HG02571 (cell line): ENCODE measurements around the gene NOS1AP.

Source experiments
- ATAC-seq: cut with Tn5 transposase; IDR thresholded peaks from one replicate; pipeline ENCODE4 v1.9.1; 2021; ENCODE audit warnings: mild to moderate bottlenecking, moderate library complexity; ENCODE audit not compliant: unreplicated experiment

Gene NOS1AP

GRCh38 chr1:162087574-162087973 lies 18.1 kb downstream of the NOS1AP start:
- no peak for ATAC-seq

DNA sequence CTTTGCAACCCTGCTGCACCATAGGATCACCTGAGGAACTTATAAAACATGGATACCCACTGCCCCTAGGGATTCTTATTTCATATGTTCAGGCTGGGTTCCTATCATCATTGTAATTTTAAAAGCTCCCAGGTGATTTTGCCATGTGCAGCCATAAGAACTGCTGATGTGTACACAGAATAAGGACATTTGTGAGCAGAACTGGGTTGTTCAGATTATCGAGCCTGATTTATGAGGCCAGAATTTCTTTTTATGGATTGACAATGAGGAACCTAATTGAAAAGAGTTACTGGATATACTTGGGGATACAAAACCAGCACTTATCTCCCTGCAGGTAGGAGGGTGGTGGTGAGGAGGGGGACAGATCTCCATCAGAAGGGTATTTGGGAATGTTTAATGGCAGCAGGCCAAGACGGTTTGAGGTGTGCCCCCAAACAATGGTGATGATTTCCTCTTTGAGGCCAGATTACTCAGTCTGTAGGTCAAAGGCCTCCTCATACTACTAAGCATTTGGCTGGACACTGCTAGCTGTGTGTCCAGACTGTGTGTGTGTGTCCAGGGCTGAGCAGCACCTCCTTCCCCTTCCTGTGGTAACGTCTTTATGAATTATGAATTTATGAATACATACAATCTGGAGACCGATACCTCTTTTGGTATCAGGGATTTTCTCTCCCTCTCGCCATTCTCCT lies 18.9 kb downstream of the NOS1AP start:
- no peak for ATAC-seq

- ATAC-seq, result no peak
Measured at GRCh38 chr1:162089748-162090147, 20.3 kb downstream of the NOS1AP start.

GRCh38 chr1:162090378-162090777 lies 20.9 kb downstream of the NOS1AP start:
- ATAC-seq, result no peak

- no peak for ATAC-seq
Measured at GRCh38 chr1:162091681-162092524, 22.4 kb downstream of the NOS1AP start.

- ATAC-seq, result no peak
Measured at GRCh38 chr1:162093095-162093494, 23.6 kb downstream of the NOS1AP start.

- ATAC-seq, result no peak
Measured at GRCh38 chr1:162094271-162094670, 24.8 kb downstream of the NOS1AP start.

DNA sequence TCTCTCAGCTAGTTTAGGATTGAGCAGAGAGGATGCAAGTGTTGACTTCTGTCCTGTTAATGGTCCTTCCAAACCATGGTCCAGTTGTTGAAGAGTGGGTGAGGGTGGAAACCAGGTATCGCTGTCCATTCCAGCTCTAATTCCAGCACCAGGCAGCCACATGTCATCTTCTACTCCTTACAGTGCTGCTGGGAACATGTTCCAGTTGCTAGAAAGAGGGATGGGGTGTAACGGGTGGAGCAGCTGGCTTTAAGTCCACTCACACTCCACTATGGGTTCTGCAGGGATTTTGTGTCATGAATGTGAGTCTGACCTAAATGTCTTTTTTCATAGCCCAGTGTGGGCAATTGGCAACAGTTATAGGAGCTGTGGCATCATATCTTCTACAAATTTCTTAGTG lies 25.2 kb downstream of the NOS1AP start:
- no peak for ATAC-seq

- no peak for ATAC-seq
Measured at GRCh38 chr1:162107911-162108310, 38.4 kb downstream of the NOS1AP start.

DNA sequence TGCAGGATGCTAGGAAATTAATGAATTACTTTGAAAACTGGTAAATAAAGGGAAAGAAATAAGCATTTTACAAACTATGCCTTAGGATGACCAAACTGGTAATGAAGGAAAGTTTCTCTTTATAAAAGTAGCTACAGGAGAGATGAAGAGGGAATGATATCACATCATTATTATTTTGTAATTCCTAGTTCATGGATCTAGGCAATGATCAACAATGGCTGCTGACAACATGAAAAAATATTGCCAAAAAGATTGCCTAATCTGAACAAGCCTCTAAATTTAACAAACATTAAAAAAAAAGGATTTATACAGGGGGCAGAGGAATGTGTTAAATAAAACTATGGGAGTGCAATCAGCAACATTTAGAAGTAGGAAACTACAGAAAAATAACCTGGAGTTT lies 38.9 kb downstream of the NOS1AP start:
- ATAC-seq, result no peak

- no peak for ATAC-seq
Measured at GRCh38 chr1:162110910-162111309, 41.4 kb downstream of the NOS1AP start.

GRCh38 chr1:162111572-162111971 lies 42.1 kb downstream of the NOS1AP start:
- no peak for ATAC-seq

DNA sequence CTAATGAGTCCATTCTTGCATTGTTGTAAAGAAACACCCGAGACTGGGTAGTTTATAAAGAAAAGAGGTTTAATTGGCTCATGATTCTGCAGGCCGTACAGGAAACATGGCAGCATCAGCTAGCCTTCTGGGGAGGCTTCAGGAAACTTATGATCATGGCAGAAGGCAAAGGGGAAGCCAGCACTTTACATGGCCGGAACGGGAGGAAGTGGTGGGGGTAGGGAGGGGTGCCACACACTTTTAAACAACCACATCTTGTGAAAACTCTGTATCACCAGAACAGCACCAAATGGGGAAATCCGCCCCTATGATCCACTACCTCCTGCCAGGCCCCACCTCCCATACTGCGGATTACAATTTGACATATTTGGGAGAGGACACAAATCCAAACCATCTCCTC lies 43.9 kb downstream of the NOS1AP start:
- no peak for ATAC-seq

- no peak for ATAC-seq
Measured at GRCh38 chr1:162117039-162117774, 47.7 kb downstream of the NOS1AP start.

DNA sequence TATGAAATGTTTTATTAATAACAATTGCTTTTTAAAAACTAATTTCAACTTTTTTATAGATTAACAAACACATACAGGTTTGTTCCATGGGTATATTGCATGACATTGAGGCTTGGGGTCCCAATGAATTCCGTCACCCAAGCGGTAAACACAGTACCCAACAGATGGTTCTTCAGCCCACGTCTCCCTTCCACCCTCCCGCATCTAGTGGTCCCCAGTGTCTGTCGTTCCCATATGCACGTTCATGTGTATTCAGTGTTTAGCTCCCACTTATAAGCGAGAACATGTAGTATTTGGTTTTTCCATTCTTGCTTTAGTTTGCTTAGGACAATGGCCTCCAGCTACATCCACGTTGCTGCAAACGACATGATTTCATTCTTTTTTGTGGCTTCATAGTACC lies 48.6 kb downstream of the NOS1AP start:
- ATAC-seq, result no peak

DNA sequence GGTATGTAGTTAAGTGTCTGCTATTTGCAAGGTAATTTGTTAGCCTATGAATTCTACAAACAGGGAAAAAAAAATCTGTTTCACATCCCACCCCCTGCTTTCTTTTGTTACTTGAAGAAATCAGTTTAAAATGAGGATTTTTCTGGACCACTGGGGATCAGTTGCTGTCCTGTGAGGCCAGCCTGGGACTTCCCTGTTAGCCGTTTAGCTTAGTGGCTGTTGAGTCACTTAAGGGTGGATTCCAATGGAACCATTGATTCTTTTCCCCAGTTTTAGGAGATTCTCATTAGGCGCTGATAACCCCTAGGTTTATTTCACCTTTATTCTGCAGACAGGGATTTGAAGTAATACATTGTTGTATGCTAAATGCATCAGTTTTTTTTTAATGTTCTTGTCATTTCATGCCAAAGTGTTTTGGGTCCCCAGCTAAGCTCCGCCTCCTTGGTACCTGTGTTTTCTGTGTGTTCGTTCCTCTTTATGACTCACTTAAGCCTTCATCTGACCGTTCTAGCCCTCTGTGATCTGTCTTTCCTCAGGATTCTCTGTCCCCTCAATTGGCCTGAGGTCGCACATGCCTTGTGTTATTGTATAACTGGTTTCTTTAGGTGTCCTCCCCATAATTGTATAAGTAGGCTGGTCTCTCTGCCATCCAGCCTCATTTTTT lies 59.3 kb downstream of the NOS1AP start:
- ATAC-seq, result no peak

DNA sequence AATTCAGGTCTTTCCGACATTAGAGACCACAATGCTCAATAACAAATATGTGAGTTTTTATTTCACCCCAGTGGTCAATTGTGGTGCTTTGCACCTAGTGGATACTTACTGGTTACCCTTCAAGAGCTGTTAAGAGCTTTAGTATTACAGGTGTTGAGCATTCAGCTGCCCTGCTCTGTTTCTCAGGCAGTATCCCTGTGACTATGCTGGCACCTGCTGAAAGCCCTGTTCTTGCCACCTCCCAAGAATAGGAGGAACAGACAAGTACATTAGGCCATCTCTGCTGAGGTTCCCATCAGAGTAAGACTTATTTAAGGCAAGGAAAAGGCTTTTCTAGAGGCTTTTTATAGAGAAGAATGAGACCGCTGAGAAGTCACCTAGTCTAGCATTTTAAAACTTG lies 60.8 kb downstream of the NOS1AP start:
- ATAC-seq, result no peak

- ATAC-seq, result no peak
Measured at GRCh38 chr1:162131400-162132321, 62.2 kb downstream of the NOS1AP start.

DNA sequence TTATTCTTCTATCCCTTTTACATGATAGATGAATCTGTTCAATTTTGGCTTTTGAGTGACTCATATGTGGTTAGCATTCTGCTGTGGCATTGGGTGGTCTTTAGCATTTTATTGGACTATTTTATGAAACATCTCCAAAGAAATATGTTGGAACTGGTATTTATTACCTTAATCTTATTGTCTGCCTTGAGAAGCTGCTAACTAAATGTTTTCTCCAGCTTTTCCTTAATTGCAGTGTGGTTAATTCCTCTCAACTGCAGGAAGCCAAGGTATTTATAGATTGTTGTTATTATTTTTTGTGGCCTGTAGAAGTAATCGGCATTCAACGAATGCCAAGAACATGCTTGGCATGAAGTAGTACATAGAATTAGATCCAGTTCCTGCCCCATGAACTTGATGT lies 64.1 kb downstream of the NOS1AP start:
- no peak for ATAC-seq

DNA sequence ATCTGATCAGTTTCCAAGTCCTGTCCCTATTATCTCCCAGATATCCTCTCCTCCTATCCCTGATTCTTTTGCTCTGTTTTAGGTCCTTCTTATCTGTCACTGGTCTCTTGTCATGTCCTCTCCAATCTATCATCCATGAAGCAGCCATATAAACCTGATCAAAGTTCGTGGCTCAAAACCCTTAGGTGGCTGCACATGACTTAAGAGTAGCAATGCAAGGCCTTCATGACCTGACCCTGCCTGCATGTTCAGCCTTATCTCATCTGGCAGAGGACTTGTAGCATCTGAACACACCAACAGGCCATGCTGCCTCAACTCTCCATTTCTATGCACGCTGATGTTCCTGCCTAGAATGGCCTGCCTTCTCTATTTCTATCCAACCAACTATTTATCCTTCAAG lies 65.2 kb downstream of the NOS1AP start:
- ATAC-seq, result no peak
